GM12878 (cell line): ENCODE data around the gene PTPRJ. TPM values are rescaled to one million over a fixed set of nuclear protein-coding genes. Genes with fewer than 3 reads are reported as not detected.

Experiments
- ATAC-seq: fragments of 200-7000 bp; cut with Tn5 transposase; 3 replicates; pipeline ENCODE4 v1.9.1; 2020; ENCODE audit warnings: mild to moderate bottlenecking, moderate library complexity
- BruUV-seq: library from RNA; stranded (reverse); fragments of 400-500 nt; replicated peaks from 2 replicates; lab custom pipeline; 2021; lab: Mats Ljungman, UMichigan
- CTCF ChIA-PET: fragments of 300-600 bp; sonication (Branson Sonifier 250); formaldehyde crosslinking; extraction: SDS; loops from one replicate; lab custom pipeline; 2021; ENCODE audit warnings: inconsistent platforms; lab: Yijun Ruan, JAX
- POLR2A ChIA-PET: fragments of 350-600 bp; formaldehyde crosslinking; extraction: SDS; loops from one replicate; lab custom pipeline; 2021; ENCODE audit warnings: inconsistent platforms; lab: Charles Lee
- RAD21 ChIA-PET: fragments of 300-600 bp; sonication (Branson Sonifier 250); formaldehyde crosslinking; loops from one replicate; lab custom pipeline; 2023; ENCODE audit warnings: antibody characterized with exemption; ENCODE audit not compliant: unreplicated experiment; lab: Charles Lee
- SMC1A ChIA-PET: fragments of 300-600 bp; sonication (Branson Sonifier 250); formaldehyde crosslinking; loops from one replicate; lab custom pipeline; 2023; ENCODE audit not compliant: unreplicated experiment, uncharacterized antibody; lab: Charles Lee
- DNase-seq: peaks from one replicate; pipeline ENCODE4 v3.0.0-alpha.2; 2011; ENCODE audit warnings: low read depth, low spot score
- FAIRE-seq: peaks from 3 replicates; lab custom pipeline; 2011; peaks lifted over from hg19 to GRCh38; lab: Jason Lieb, UNC
- H2AFZ ChIP-seq: 2 replicates; pipeline ENCODE4 v1.6.0; 2011; ENCODE audit warnings: low read depth, low read length, control low read depth; ENCODE audit not compliant: control insufficient read depth
- H3K27ac ChIP-seq: 2 replicates; pipeline ENCODE4 v1.5.1; 2011; ENCODE audit warnings: control low read depth; ENCODE audit not compliant: control insufficient read depth, insufficient read depth
- H3K27me3 ChIP-seq, 2 experiments: replicated peaks in 1 of 2; 2 replicates each; pipeline versions ENCODE4 v1.6.0 to v1.6.1; 2011; ENCODE audit warnings: low read length in 1 of 2; ENCODE audit not compliant: control insufficient read depth in 2 of 2, insufficient read depth in 2 of 2
- H3K36me3 ChIP-seq, 2 experiments: 2 replicates each; pipeline ENCODE4 v1.5.1; 2011; ENCODE audit warnings: low read length in 1 of 2; ENCODE audit not compliant: control insufficient read depth in 2 of 2, insufficient read depth in 2 of 2
- H3K4me1 ChIP-seq: 2 replicates; pipeline ENCODE4 v1.6.1; 2011; ENCODE audit warnings: mild to moderate bottlenecking, low read length, moderate library complexity, mixed read lengths; ENCODE audit not compliant: control insufficient read depth, insufficient read depth
- H3K4me2 ChIP-seq: 2 replicates; pipeline ENCODE4 v1.6.0; 2011; ENCODE audit warnings: control low read depth; ENCODE audit not compliant: control insufficient read depth, insufficient read depth
- H3K4me3 ChIP-seq: fragments of 200-600 bp; sonication (generic); 2 replicates; pipeline ENCODE4 v1.5.1; 2016
- H3K79me2 ChIP-seq: 2 replicates; pipeline ENCODE4 v1.6.0; 2011; ENCODE audit warnings: low read length; ENCODE audit not compliant: control insufficient read depth, insufficient read depth
- H3K9ac ChIP-seq: 2 replicates; pipeline ENCODE4 v1.8.0; 2011; ENCODE audit warnings: low read length, control low read depth, mixed read lengths; ENCODE audit not compliant: control insufficient read depth, insufficient read depth
- H3K9me3 ChIP-seq: replicated peaks from 3 replicates; pipeline ENCODE4 v1.5.1; 2011; ENCODE audit warnings: mild to moderate bottlenecking, low read length; ENCODE audit not compliant: control insufficient read depth, insufficient read depth
- H4K20me1 ChIP-seq: 2 replicates; pipeline ENCODE4 v1.6.0; 2011; ENCODE audit not compliant: control insufficient read depth, insufficient read depth
- BRCA1 ChIP-seq: IDR thresholded peaks from 2 replicates; pipeline ENCODE4 v1.6.1; 2011; ENCODE audit warnings: low read depth, low read length, improper control_type of control experiment
- DPF2 ChIP-seq: fragments of 450-650 bp; IDR thresholded peaks from 2 replicates; pipeline ENCODE4 v1.6.1; 2017; ENCODE audit warnings: mild to moderate bottlenecking
- EED ChIP-seq: sonication (generic); IDR thresholded peaks from 2 replicates; pipeline ENCODE4 v1.6.1; 2016; ENCODE audit warnings: antibody characterized with exemption, low read depth
- GATAD2B ChIP-seq: fragments of 450-650 bp; conservative IDR thresholded peaks from 2 replicates; pipeline ENCODE4 v1.6.1; 2017; ENCODE audit warnings: low read depth, mild to moderate bottlenecking, moderate library complexity
- SUZ12 ChIP-seq: fragments of 200-600 bp; sonication (generic); IDR thresholded peaks from one replicate; pipeline ENCODE4 v1.6.1; 2018; ENCODE audit warnings: antibody characterized with exemption, mild to moderate bottlenecking; ENCODE audit not compliant: unreplicated experiment
- WGBS: methylation state at CpG from one replicate; pipeline ENCODE4 v1.1.6; 2016; ENCODE audit warnings: low lambda C conversion rate; ENCODE audit not compliant: insufficient replicate concordance, insufficient coverage; ENCODE audit errors: missing lambda C conversion rate; 5-methylcytosine and 5-hydroxymethylcytosine counted together
- in situ Hi-C: fragments of 300-500 bp; cut with MboI; formaldehyde crosslinking; loops from 9 replicates; pipeline ENCODE4 v1.14.3; 2018; ENCODE audit warnings: mixed read lengths
- intact Hi-C: fragments of 100-400 bp; cut with micrococcal nuclease; formaldehyde crosslinking; loops from one replicate; pipeline ENCODE4 v1.14.2; 2022; ENCODE audit not compliant: unreplicated experiment
- polyA plus RNA-seq, 11 experiments: library from polyadenylated mRNA; depleted of rRNA in 4 of 11; unstranded in 6 of 11; stranded (reverse) in 5 of 11; fragments of >200 nt; fragmentation: Nextera tagmentation in 4 of 11; fragmentation: Illumina TruSeq in 1 of 11; extraction: Ambion mirVana in 4 of 11; extraction: Trizol in 1 of 11; gene quantifications; 1 replicate in 1 of 11; 2 replicates in 10 of 11; pipeline versions ENCODE4 v1.2.1 to v1.2.3, GENCODE V29; 2011 to 2016; ENCODE audit warnings: inconsistent platforms in 2 of 11, missing spikeins in 2 of 11, low read depth in 1 of 11
- total RNA-seq, 4 experiments: library from RNA; depleted of rRNA in 3 of 4; stranded (reverse); fragments of >200 nt in 3 of 4; fragmentation: Illumina TruSeq in 1 of 4; extraction: Trizol in 1 of 4; gene quantifications; 2 replicates each; pipeline versions ENCODE4 v1.2.1 to v1.2.3, GENCODE V29; 2013 to 2021
- TF ChIP-seq, protein P1 (sequence below): fragments of 150-350 bp; IDR thresholded peaks from 2 replicates; pipeline ENCODE4 v1.6.1; 2014; ENCODE audit warnings: mild to moderate bottlenecking, low read depth, low read length

Gene PTPRJ
- total and polyA plus RNA-seq, 10 of the 15 experiments (the other 5 are each of a cell fraction or from before 2014, with no cell fraction given): 0.22 to 22.4 (median 7.4) TPM

DNA sequence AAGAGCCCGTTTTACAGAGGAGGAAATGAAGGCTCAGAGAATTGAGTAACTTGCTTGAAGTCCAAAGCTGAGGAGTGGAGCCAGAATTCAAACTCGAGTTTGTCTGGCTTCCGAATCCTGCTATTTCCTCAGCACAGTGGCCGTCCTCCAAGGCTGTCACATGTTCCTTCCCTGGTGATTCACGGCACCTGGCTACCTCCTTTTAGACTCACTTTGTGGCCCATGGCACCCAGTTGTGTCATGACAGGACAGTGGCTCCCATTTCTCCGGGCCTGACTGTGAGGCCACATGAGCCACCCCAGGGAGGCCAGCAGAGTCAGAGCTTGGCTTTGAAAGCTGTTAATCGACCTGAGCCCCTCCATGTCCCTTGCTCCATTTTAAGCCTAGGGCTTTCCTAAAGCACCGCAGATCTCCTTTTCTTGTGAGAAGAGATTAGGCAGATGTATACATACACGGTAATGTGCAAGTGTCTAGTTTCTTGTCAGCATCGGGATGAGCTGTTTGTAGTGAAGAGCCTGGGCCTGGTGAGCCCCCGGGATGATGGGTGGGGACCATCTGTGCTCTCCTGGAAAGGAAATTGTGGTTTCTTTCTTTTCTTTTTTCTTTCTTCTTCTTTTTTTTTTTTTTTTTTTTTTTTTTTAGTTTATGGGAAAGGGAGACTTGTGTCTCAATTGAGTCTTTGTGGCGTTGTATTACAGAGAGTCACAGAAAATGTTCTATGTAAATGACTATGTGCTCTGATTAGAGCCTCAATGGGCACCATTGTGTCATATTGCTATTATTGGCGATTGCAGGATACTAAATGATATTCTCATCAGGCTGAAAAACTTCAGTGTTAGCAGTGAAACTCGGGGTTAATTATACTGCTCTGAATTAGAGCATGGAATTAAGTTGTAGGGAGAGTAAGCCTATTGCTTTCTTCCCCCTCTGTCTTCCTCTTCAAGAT lies 54.8 kb downstream of the PTPRJ start:
- Histone ChIP-seq H2AFZ (no peak overlapping the region), H3K9ac (no peak overlapping the region), H3K79me2 (peaks cover 8% of the 10 kb centered on the region), H3K4me1 (peaks cover 49% of the 10 kb centered on the region), H3K9me3 (no peaks in the 10 kb centered on the region), H3K36me3 (no peaks in the 10 kb centered on the region; a peak in 1 of 4 replicates), H4K20me1 (no peaks in the 10 kb centered on the region), H3K4me3 (no peak overlapping the region), H3K4me2 (no peak overlapping the region), H3K27ac (no peak overlapping the region), H3K27me3 (no peaks in the 10 kb centered on the region)
- ChIA-PET SMC1A (interaction anchor here (1.2 kb wide), 1 partner anchor 12 kb away, joined by 3 read pairs; no protein-coding TSS in a partner anchor), RAD21 (interaction anchor here (0.5 to 0.7 kb wide), 2 partner anchors 38 to 468 kb away, joined by 3 to 6 read pairs; no protein-coding TSS in a partner anchor), CTCF (interaction anchor here (1.6 kb wide), 1 partner anchor 101 kb away, joined by 4 read pairs; no protein-coding TSS in a partner anchor), POLR2A (interaction anchor here (0.7 kb wide), 1 partner anchor 132 kb away, joined by 6 read pairs; no protein-coding TSS in a partner anchor)
- WGBS: 49% methylated on average over 14 of the region's 14 CpGs
- ATAC-seq: no peak
- no peak for DNase-seq
- TF ChIP-seq BRCA1: no peak
- TF ChIP-seq, protein P1, sequence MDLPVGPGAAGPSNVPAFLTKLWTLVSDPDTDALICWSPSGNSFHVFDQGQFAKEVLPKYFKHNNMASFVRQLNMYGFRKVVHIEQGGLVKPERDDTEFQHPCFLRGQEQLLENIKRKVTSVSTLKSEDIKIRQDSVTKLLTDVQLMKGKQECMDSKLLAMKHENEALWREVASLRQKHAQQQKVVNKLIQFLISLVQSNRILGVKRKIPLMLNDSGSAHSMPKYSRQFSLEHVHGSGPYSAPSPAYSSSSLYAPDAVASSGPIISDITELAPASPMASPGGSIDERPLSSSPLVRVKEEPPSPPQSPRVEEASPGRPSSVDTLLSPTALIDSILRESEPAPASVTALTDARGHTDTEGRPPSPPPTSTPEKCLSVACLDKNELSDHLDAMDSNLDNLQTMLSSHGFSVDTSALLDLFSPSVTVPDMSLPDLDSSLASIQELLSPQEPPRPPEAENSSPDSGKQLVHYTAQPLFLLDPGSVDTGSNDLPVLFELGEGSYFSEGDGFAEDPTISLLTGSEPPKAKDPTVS: no peak
- no peak for TF ChIP-seq SUZ12
- TF ChIP-seq GATAD2B: no peak
- no peak for TF ChIP-seq EED
- no peak for TF ChIP-seq DPF2
- no peak for FAIRE-seq
- no TSS peak for BruUV-seq
- in situ Hi-C loops (no loop called here), intact Hi-C loops (loop anchor here (2.0 to 5.0 kb wide), 2 partner anchors 14 to 52 kb away; no protein-coding TSS in a partner anchor)
